ENCODE results near the gene PPP1R12B. TPM values are rescaled to one million over a fixed set of nuclear protein-coding genes. Genes with fewer than 3 reads are reported as not detected.
"Not testable (repeated sequence)": the region's sequence is repeated elsewhere in the genome, so short reads cannot be mapped to it uniquely, and the experiment has no call there.

The PPP1R12B gene
- total RNA-seq, 1 experiment from 2014 or later, result 1.2 TPM

DNA sequence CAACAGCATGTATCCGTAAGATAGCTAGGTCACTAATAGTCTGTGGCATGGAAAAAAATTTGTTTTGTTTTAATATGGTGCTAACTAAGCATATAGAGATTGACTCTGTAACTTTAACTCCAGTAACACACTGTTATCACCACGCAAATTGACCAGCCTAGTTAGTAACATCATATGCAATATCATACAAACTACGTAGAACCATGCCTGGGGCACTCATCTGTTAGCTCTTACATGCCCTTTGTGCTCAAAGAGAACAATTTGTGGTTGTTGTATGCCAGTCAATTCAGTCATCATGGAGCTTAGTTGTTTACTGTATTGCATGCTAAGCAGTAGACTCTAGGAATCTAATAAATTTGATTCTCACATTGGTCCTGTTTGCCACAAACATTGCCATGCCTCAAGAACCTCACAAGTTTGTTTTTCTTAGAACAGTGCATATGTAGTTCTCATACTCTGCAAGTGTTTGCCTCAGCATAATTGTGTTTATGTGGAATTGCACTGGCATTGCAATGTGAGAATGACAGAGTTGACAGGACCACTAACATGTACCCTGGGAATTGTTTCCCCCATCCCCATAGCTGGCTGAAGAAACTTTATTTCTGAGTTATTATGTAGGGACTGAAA lies 179.7 kb downstream of the PPP1R12B start:
- DNase-seq (ENCODE audit: low read depth), result not testable (repeated sequence)

DNA sequence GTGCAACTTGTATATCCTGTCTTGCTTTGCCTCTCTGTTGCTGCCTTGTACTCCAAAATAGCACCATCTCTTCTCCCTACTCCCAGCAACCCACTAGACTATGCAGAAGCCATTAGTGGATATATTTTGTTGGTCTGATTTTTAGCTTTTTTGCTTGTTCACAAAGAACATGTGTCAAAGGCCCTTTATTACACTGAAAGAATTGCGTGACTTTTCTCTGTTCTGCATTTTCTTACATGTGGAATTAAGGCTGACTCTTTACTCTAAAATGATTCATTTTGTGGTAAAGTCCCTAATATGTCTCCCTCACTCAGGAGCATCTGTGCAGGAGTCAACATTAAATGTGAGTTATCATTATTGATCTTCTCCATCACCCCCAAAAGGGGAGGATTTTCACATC lies 182.2 kb downstream of the PPP1R12B start:
- DNase-seq (ENCODE audit: low read depth), result not testable (repeated sequence)

DNA sequence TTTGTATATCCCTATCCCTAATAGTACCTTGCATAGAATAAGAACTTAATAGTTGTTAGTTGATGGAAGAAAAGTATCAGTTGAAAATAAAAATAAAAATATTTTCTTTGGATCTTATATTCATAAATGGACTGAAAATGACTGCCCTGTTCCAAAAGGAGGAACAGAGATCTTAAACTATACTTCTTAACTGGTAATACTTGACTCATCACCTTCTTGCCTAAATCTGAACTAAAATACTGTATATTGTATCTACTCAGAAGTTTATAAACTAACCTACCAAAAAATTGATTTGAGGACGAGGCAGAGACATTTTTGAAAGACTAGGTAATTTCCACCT lies 182.9 kb downstream of the PPP1R12B start:
- DNase-seq (ENCODE audit: low read depth), result no peak

DNA sequence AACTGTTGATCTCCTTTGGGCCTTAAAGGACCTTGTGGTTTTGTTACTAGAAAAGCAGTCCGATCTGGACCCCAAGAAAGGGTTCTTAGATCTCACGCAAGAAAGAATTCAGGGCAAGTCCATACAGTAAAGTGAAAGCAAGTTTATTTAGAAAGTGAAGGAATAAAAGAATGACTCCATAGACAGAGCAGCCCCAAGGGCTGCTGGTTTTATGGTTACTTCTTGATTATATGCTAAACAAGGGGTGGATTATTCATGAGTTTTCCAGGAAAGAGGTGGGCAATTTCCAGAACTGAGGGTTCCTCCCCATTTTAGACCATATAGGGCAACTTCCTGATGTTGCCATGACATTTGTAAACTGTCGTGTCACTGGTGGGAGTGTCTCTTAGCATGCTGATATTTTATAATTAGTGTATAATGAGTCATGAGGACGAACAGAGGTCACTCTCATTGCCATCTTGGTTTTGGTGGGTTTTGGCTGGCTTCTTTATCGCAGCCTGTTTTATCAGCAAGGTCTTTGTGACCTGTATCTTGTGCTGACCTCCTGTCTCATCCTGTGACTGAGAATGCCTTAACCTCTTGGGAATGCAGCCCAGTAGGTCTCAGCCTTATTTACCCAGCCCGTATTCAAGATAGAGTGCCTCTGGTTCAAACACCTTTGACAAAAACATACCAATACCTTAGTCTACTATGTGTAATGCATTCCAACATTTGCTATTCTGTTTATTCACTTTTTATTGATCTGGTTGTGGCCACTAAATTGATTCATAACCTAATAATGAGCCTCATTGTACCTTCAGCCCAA lies 183.5 kb downstream of the PPP1R12B start:
- peak; percentile 12 for DNase-seq (ENCODE audit: low read depth)

DNA sequence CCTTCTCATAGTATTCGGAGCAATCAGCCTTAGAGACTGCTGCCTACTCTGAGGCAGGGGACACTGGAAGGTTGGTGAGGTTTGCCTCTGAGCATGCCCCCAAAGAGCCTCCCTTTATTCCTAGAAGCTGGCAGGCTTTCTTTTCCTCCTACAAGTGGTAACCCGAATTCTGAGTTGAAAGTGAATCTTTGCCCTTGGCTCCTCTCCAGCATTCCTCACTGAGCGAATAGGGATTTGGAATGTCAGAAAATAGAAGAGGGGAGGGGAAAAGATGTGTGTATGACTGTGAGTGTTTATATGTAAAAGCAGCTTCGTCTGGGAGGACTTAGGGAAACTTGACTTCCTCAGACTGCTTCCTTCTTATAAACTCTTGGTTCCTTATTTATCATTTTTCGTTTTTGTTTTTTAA lies 190.7 kb downstream of the PPP1R12B start:
- peak; percentile 40 for DNase-seq (ENCODE audit: low read depth)

DNA sequence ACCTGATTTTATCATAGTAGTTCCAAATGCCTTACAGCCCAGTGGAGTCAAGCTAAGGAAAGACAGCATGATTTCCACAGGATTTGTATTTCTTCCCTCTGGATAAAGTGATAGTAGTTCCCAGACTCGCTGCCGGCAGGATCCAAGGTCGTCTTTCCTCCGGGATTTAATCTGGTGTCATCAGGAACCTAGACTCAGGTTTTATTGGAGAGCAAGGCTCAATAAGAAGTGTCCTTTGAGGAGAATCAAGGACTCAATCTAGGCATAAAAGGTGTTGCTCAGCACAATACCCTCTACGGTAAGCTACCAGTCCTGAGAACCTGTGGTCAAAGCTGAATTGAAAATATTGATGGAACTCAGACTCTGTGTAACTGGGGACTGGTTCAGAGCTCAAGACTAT lies 191.1 kb downstream of the PPP1R12B start:
- DNase-seq (ENCODE audit: low read depth), result not testable (repeated sequence)

DNA sequence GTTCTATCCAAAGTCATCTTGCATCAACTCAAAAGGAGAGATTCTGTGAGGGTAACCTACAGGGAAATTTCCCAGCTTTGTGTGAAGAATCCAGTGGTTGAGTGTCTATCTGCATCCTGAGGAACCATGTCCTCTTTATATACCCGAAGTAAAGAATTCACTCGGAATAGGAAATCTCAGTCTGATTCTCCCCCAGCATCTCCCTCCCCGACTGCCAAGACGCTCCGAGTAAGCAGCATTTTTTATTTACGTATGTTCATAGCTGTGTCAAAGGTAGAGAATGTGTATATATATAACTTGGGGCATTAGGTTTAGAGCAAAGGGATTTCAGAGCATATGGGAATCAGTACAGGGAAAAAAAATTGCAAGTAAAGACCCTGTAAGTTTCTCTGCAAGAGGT lies 191.5 kb downstream of the PPP1R12B start:
- DNase-seq (ENCODE audit: low read depth), result no peak

DNA sequence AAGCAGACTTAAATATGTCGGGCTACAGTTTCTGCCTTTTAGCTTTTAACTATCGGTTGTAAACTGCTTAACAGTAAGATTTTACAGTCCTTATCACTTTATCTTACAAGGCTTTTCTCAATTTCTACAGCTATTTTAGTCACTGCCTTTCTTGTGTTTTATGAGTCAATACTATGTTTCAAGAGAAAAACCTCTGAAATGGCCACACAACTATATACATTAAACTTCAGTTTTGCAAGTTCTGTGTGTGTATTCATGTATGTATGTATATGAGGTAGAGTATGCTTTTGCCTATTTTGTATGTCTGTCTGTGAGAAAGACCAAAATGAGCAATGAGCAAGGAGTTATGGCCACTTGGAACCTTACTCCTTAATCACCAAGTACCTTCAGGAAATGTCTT lies 191.9 kb downstream of the PPP1R12B start:
- no peak for DNase-seq (ENCODE audit: low read depth)

DNA sequence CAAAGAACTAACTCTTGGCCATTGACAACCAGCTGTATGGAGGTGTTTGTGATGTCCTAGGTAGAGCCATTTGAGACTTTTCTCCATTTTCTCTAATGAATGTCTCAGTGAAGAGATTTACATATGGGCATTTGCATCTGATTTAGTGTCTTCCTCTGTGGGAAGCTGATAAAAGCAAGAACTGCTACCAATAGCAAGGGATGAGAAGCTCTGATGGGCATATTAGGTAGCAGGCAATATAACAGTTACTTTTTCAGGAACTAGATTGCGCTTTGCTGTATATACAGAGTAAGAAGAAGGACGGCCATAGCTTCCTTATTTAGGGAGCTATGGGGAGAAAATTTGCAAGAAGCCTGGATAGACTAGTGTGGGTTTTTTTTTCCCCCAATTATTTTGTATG lies 192.4 kb downstream of the PPP1R12B start:
- DNase-seq (ENCODE audit: low read depth), result not testable (repeated sequence)

DNA sequence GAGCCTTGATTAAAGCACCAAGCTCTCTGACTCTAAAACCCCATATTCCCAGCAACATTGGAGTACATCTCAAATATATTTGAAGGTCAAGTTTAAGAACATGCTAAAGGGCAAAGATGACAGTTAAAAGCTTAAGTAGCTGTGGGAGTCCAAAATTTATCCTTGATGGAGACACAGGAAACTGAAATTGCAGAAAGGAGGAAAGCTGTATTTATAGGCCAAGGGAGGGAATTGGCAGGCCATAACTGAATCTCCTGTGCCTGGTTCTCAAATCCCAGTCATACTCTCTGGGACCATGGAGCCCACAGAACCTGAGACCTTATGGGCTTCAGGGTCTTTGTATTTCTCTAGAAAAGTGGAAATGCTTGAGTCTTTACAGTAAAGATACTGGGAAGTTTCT lies 193.9 kb downstream of the PPP1R12B start:
- not testable (repeated sequence) for DNase-seq (ENCODE audit: low read depth)

DNA sequence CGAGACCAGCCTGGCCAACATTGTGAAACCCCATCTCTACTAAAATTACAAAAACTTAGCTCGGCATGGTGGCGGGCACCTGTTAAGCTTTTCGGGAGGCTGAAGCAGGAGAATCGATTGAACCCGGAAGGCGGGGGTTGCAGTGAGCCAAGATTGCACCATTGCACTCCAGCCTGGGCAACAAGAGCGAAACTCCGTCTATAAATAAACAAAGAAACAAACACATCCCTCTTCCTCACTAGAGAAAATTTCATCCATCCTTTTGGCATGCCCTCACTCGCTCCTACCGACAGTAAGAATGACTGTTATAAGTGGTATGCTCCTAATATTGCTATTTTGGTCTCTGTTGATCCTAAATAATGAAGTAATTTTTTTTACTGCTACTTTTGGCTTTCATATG lies 195.0 kb downstream of the PPP1R12B start:
- not testable (repeated sequence) for DNase-seq (ENCODE audit: low read depth)

DNA sequence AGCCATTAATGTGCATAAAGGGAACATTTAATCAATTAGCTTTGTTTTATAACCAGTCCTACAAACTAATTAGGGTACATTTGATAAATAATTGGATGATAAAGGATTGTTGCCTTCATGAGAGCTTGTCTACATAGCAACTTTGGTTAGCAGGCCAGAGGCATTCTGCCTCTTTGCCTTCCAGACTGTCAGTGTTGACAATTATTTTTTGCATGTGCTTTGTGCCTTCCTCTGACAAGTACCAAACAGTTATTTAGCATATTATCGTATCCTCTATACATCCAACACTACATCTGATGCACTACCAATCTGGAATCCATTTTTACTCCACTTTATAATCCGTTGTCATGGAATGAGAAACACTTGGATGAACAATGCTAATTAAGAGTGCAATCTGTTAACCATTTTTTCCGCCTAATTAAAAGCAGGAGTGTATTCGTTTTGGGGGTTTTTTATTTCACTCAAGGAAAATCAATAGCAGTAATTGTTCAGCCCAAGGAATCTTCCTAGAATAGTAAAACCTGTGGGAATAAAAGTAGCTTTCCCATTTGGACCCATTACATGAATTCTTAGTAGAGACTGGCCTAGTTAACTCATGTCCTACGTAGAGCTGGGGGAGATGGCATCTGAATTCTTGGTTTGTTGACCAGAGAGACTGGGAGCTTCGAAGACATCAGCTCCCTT lies 196.4 kb downstream of the PPP1R12B start:
- DNase-seq (ENCODE audit: low read depth), result not testable (repeated sequence)

DNA sequence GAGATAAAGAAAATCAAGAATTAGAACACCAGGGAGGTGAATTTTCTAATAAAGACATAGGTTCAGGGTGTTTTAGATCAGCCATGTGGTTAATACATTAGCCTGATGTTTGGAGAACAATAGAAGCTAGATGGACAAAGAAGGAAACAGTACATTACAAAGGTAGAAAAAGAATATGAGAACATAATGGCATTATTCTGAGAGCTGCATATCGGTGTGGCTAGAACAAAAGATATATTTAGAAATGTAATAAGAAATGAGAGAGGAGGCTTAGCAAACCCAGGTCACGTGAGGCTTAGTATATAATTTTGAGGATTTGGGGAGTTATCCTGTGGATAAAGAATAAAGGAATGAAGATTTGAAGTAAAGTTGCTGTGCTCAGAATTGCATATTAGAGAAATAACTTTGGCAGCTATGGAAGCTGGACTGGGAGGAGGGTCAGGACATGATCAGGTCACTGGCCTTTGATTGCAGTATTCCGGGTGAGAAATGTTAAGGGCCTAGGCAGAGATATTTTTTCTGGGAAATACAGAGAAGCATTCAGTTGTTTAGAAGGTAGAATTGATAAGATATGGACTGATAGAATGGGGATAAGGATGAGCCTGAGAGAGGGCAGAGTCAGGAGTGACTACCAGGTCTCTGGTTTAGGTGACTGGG lies 197.3 kb downstream of the PPP1R12B start:
- DNase-seq (ENCODE audit: low read depth), result not testable (repeated sequence)

DNA sequence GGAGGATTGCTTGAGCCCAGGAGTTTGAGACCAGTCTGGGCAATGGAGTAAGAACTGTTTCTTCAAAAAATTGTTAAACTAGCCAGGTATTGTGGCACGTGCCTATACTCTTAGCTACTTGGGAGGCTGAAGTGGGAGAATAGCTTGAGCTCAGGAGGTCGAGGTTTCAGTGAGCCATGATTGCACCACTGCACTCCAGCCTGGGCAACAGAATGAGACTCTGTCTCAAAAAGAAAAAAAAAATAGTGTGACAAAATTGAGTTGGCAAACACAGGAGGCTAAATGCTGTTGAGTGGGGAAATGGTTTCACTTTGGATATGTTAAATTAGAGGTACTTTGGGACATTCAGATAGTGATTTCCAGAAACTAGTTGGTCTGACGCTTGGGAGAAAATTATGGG lies 197.9 kb downstream of the PPP1R12B start:
- DNase-seq (ENCODE audit: low read depth), result not testable (repeated sequence)

DNA sequence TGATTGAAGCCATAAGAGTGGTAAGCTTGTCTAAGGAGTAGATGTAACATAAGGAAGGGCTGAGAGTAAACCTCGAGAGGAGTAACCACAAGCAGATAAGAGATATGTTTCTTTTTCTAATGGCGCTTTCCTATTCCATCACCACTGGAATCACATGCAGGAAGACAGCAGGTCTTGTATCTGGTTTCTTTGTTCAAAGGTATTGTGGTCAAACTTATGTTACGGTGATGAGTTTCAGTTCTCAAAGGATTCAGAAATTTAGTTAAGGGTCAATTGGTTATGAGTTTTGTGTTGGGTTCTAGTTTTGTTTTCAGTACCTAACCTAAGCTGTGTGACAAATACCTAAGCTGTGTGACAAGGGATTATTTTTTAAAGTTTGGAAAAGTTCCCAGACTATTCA lies 198.3 kb downstream of the PPP1R12B start:
- not testable (repeated sequence) for DNase-seq (ENCODE audit: low read depth)

DNA sequence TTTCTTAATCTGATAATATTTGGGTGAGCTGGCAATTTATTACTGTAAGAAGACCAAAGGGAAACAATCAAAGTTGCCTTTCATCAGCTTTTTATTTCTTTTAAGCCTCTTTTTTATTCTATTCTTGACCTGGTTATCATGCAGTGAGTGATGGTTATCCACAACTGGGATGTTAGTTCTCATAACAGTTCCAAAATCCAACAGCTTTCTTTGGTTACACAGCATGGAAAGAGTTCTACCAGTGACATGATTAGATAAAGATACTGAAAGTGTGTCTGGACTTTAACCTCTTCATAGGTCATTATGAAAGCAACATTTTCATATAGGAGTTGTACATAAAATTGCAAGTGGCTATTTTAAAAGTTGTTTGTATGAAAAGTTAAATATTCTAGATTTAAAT lies 198.7 kb downstream of the PPP1R12B start:
- no peak for DNase-seq (ENCODE audit: low read depth)

DNA sequence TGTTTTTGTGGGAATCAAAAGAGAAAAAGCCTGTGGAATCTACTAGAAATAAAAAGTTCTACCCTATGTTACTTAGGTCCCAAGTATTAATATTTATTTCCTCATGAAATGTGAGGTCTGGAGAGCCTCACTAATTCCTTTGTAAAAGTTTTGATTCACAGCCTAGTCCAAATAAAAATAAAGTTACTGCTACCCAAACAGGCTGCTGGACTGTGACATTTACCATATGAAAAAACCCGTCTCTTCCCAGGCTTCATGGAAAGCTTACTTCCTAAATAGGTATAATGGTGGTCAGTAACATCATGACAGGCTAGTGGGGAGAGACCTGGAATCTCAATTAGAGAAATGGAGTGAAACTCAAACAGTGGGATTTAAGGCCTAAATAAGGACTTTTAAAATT lies 201.6 kb downstream of the PPP1R12B start:
- not testable (repeated sequence) for DNase-seq (ENCODE audit: low read depth)

DNA sequence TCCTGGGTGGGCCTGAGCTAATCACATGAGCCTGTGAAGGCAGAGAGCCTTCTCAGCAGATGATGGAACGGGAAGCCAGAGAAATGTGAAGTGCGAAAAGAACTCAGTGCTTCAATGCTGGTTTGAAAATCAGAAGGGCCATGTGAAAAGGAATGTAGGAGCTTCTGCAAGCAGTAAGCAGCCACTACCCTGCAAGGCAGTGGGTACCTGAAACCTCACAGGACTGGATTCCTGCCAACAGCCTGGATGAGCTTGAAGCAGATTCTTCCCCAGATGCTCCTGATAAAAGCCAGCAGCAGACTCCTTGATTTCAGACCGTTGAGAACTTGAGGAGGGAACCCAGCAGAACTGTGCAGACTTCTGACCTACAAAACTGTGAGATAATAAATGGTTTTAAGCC lies 203.2 kb downstream of the PPP1R12B start:
- no peak for DNase-seq (ENCODE audit: low read depth)

DNA sequence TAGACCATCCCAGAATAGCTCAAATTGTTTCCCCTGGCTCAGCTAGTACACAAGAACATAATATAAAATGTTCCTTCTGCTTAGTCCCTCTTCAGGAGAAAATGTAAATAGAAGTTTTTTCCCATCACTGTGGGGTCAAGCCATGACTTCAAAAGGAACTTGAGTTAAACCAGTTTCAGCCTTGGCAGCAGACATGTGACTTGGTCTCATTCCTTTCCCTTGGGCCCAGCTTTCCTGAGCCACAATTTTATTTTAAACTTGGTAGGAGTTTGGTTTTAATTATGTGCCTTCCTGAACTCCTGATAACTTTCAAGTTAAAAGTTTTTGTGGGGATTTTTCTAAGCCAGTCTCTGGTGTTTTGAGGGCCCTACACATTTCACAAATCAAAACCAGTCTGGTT lies 204.1 kb downstream of the PPP1R12B start:
- not testable (repeated sequence) for DNase-seq (ENCODE audit: low read depth)

DNA sequence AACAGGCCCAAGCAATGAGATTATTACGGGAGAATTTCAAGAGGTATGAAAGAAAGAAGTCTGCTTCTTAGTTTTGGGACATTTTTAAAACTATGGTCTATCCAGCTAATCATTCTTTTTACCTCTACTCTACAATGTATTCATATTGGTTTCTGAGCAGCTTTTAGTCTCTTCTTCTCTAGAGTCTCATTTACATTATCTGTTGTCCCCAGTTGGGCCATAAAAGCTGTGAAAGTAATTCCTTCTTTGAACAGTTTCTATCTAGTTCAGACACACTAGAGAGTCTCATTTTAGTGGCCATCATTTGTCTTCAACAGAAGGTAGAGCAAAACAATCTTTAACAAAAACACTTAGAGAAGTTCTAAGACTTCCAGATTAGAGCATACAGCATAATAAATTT lies 204.6 kb downstream of the PPP1R12B start:
- not testable (repeated sequence) for DNase-seq (ENCODE audit: low read depth)

DNA sequence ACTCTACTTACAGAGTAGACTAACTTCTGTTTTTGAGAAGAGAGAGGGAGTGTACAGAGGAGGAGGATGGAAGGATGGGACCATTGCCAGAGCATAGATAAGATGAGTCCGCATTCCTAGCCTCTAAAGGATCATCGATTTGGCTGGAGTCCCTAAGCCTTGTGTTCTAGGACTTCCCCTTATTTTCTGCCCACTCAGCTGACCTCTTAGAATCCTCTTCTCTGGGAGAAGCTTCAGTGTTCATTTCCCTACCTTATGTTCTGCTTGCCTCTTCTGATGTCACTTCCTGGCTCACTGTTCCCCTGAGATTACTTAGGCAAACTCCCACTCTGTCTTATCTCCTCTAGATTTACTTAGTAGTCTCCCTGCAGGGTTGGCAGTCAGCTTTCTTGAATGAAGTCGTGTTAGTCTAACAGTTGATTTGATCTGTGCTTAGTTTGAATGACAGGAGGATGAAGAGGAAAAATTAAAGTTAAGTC lies 205.1 kb downstream of the PPP1R12B start:
- DNase-seq (ENCODE audit: low read depth), result no peak

DNA sequence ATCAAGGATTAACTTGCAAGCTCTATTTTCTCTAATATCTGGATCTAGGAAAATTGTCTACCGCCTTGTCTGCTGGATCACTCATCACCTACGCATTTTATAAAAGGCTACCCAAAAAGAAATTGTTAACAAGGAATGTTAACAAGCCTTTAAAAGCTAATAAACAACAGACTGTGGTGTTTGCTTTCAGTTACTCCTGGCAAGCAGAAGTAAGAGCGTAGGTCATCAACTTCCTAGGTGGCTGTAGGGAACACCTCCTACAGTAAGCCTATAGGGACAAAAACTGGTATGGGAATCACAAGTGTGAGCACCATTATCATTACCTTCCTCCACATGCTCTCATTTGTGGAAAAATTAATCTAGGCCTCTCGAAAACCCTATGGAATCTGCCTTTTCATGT lies 206.1 kb downstream of the PPP1R12B start:
- DNase-seq (ENCODE audit: low read depth), result not testable (repeated sequence)

All from HT1080 (cell line).